Measurements from ENCODE around the gene MTERF2.

The MTERF2 gene

DNA sequence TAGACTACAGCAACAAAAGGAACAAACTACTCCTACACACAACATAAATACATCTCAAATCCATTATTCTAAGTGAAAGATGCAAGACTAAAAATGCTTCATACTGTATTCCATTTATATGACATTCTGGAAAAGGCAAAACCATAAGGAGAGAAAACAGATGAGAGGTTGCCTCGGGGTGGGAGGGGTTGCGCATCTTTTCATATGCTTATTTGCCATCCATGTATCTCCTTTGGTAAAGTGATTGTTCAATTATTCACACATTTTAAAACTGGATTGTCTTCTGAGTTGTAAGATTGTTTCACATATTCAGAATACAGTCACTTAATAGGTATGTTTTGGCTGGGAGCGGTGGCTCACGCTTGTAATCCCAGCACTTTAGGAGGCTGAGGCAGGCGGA is 36.4 kb downstream of the MTERF2 start:
- no peaks in the 10 kb centered on the region for H3K36me3 ChIP-seq (ENCODE audit: control insufficient read depth in 1 of 2, insufficient read depth in 2 of 2, low read length in 2 of 2)
- H3K4me1 ChIP-seq (ENCODE audit: control insufficient read depth in 1 of 2, insufficient read depth in 2 of 2, low read length in 2 of 2) = peaks cover 0 to 6% of the 10 kb centered on the region in 2 donors
- H3K27me3 ChIP-seq (ENCODE audit: low read depth, low read length) = no peaks in the 10 kb centered on the region
- no peak overlapping the region for H3K4me3 ChIP-seq (ENCODE audit: low read depth in 1 of 2, low read length in 2 of 2)
- H3K27ac ChIP-seq (ENCODE audit: low read length) = no peak overlapping the region
- no peaks in the 10 kb centered on the region for H3K9me3 ChIP-seq (ENCODE audit: control insufficient read depth in 1 of 2, low read length in 2 of 2)

DNA sequence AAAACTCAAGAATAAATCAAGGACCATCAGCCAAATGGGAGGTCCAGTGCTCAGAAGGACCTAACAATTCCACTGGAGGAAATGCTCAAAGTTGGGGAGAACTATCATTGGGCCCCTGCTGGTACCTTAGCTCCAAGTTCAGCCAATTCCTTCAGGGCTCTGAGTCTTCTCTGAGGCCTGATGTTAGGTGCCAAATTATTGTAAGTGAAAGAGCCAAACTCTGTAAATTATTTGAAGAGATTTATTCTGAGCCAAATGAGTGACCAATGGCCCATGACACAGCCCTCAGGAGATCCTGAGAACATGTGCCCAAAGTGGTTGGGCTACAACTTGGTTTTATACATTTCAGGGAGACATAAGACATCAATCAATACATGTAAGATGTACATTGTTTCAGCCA is 39.5 kb downstream of the MTERF2 start:
- Histone ChIP-seq H3K36me3 (ENCODE audit: control insufficient read depth in 1 of 2, insufficient read depth in 2 of 2, low read length in 2 of 2) (no peaks in the 10 kb centered on the region), H3K9me3 (ENCODE audit: control insufficient read depth in 1 of 2, low read length in 2 of 2) (no peaks in the 10 kb centered on the region), H3K4me1 (ENCODE audit: control insufficient read depth in 1 of 2, insufficient read depth in 2 of 2, low read length in 2 of 2) (no peaks in the 10 kb centered on the region), H3K27ac (ENCODE audit: low read length) (no peak overlapping the region), H3K4me3 (ENCODE audit: low read depth in 1 of 2, low read length in 2 of 2) (no peak overlapping the region), H3K27me3 (ENCODE audit: low read depth, low read length) (no peaks in the 10 kb centered on the region)

GRCh38 chr12:106945261-106945851 is 41.6 kb downstream of the MTERF2 start:
- Histone ChIP-seq H3K9me3 (ENCODE audit: control insufficient read depth in 1 of 2, low read length in 2 of 2) (no peaks in the 10 kb centered on the region), H3K4me1 (ENCODE audit: control insufficient read depth in 1 of 2, insufficient read depth in 2 of 2, low read length in 2 of 2) (no peaks in the 10 kb centered on the region), H3K36me3 (ENCODE audit: control insufficient read depth in 1 of 2, insufficient read depth in 2 of 2, low read length in 2 of 2) (no peaks in the 10 kb centered on the region), H3K27me3 (ENCODE audit: low read depth, low read length) (no peaks in the 10 kb centered on the region), H3K27ac (ENCODE audit: low read length) (no peak overlapping the region), H3K4me3 (ENCODE audit: low read depth in 1 of 2, low read length in 2 of 2) (no peak overlapping the region)

DNA sequence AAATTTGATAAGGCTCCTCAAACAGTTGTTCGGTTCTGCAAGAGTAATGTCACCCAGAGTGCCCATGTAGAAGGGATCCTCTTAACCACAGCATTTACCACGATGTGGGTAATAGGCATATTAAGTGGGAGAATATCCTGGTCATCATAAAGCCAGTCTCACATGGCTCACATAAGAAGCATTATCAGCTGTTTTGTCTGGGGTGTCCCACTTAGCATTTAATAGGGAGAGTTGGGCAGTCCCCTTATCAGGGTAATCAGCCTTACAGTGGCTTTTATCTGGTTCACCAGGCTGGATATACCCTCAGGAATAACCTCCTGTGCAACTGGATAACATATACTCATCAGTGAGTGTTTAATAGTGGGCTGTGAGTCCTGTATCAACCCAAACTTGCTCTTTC is 44.2 kb downstream of the MTERF2 start:
- Histone ChIP-seq H3K9me3 (ENCODE audit: control insufficient read depth in 1 of 2, low read length in 2 of 2) (no peaks in the 10 kb centered on the region), H3K36me3 (ENCODE audit: control insufficient read depth in 1 of 2, insufficient read depth in 2 of 2, low read length in 2 of 2) (no peaks in the 10 kb centered on the region), H3K4me1 (ENCODE audit: control insufficient read depth in 1 of 2, insufficient read depth in 2 of 2, low read length in 2 of 2) (no peaks in the 10 kb centered on the region), H3K27me3 (ENCODE audit: low read depth, low read length) (no peaks in the 10 kb centered on the region), H3K4me3 (ENCODE audit: low read depth in 1 of 2, low read length in 2 of 2) (no peak overlapping the region), H3K27ac (ENCODE audit: low read length) (no peak overlapping the region)

- H3K27me3 ChIP-seq (ENCODE audit: low read depth, low read length) = no peaks in the 10 kb centered on the region
- no peak overlapping the region for H3K27ac ChIP-seq (ENCODE audit: low read length)
- no peak overlapping the region for H3K4me3 ChIP-seq (ENCODE audit: low read depth in 1 of 2, low read length in 2 of 2)
- no peaks in the 10 kb centered on the region for H3K36me3 ChIP-seq (ENCODE audit: control insufficient read depth in 1 of 2, insufficient read depth in 2 of 2, low read length in 2 of 2)
- no peaks in the 10 kb centered on the region for H3K9me3 ChIP-seq (ENCODE audit: control insufficient read depth in 1 of 2, low read length in 2 of 2)
- H3K4me1 ChIP-seq (ENCODE audit: control insufficient read depth in 1 of 2, insufficient read depth in 2 of 2, low read length in 2 of 2) = no peaks in the 10 kb centered on the region
Observed at GRCh38 chr12:106941481-106942156, 45.3 kb downstream of the MTERF2 start.

DNA sequence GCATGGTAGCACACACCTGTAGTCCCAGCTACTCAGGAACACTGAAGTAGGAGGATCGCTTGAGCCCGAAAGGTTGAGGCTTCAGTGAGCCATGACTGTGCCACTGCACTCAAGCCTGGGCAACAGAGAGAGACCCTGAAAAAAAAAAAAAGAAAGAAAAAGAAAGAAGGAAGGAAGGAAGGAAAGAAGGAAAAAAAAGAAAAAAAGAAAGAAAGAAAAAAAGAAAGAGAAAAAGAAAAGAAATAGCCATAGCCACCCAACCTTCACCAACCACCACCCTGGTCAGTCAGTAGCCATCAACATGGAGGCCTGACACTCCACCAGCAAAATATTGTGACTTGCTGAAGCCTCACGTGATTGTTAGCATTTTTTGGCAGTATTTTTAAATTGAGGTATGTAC is 52.7 kb downstream of the MTERF2 start:
- no peaks in the 10 kb centered on the region for H3K36me3 ChIP-seq (ENCODE audit: control insufficient read depth in 1 of 2, insufficient read depth in 2 of 2, low read length in 2 of 2)
- no peaks in the 10 kb centered on the region for H3K9me3 ChIP-seq (ENCODE audit: control insufficient read depth in 1 of 2, low read length in 2 of 2)
- H3K27ac ChIP-seq (ENCODE audit: low read length) = no peak overlapping the region
- no peaks in the 10 kb centered on the region for H3K27me3 ChIP-seq (ENCODE audit: low read depth, low read length)
- H3K4me3 ChIP-seq (ENCODE audit: low read depth in 1 of 2, low read length in 2 of 2) = no peak overlapping the region
- no peaks in the 10 kb centered on the region for H3K4me1 ChIP-seq (ENCODE audit: control insufficient read depth in 1 of 2, insufficient read depth in 2 of 2, low read length in 2 of 2)
